Measurements from ENCODE around the gene TBC1D7.

TBC1D7 gene

DNA sequence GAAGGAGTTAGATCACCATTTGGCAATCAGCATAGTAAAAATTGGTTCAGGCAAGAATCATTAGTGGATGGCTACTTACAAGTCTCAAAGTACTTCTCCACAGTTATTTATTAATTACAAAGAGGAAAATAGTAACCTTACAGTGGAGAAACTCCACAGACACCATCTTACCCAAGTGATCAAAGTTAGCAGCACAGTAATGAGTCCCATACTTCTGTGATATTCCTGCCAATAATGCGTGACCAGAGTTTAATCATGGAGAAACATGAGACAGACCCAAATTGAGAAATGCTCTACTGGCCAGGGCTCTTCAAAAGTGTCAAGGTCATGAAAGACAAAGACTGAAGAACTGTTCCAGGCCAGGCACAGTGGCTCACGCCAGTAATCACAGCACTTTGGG is 9.5 kb downstream of the TBC1D7 start:
- no peak for DNase-seq

DNA sequence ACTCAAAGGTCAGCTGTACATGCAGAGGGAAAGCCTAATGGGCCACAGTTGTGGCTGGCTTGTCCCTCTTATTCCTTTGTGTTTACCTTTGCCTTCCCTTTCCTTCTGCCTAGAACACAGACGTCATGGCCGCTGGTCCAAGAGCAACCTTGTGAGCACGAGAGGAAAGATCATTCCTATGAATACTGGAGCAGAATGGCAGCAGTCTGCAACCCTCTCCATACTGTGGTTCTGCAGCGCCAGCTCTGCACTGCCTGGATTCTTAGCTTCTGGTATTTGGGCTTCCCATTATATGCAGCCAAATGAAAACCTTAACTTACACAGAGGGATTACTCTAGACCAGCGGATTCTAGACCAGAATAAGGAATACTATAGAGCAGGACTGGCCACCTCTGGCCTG is 12.4 kb downstream of the TBC1D7 start:
- no peak for DNase-seq

- DNase-seq = no peak
Observed at GRCh38 chr6:13314806-13315205, 13.5 kb downstream of the TBC1D7 start.

GRCh38 chr6:13311155-13311554 is 17.2 kb downstream of the TBC1D7 start:
- DNase-seq = no peak

GRCh38 chr6:13308332-13308731 is 20.0 kb downstream of the TBC1D7 start:
- DNase-seq = peak; percentile 10

DNA sequence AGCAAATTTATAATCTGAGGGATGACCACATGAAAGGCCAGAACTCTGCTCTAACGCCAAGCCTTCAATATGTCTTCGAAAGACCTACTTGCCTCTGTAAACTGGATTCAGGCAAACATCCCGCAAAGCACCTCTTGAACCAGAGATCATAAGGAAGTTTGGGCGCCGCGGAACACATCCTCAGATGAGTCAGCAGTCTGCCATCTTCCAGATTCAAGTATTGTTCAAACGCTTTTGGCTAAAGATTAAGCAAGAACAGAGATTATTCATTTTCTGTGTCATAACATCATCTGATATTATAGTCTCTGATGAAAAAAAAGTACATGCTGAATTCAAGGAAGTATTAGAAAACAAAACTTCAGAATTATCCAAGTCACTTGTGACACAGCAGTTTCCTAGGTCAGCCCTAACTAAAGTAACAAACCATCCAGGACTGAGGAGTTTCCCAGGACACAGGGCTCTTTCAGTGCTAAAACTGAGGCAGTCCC is 20.8 kb downstream of the TBC1D7 start:
- DNase-seq = no peak

GRCh38 chr6:13305791-13306190 is 22.5 kb downstream of the TBC1D7 start:
- no peak for DNase-seq

DNA sequence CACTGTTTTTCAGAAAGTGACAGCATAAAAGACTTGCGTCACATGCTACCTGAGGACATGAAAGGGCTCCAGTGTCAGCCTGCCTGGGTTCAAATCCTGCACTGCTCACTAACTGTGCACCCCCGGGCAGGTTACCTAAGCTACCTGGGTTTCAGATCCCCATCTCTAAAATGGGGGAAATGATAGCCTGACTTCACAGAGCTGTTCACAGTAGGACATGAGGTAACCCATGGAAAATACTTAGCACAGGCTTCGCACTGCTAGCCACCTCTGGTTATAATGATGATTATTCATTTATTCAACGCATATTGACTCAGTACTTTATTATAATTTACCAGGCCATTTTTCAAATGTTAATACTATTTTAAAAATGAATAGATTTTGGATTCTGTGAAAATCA is 23.0 kb downstream of the TBC1D7 start:
- no peak for DNase-seq

DNA sequence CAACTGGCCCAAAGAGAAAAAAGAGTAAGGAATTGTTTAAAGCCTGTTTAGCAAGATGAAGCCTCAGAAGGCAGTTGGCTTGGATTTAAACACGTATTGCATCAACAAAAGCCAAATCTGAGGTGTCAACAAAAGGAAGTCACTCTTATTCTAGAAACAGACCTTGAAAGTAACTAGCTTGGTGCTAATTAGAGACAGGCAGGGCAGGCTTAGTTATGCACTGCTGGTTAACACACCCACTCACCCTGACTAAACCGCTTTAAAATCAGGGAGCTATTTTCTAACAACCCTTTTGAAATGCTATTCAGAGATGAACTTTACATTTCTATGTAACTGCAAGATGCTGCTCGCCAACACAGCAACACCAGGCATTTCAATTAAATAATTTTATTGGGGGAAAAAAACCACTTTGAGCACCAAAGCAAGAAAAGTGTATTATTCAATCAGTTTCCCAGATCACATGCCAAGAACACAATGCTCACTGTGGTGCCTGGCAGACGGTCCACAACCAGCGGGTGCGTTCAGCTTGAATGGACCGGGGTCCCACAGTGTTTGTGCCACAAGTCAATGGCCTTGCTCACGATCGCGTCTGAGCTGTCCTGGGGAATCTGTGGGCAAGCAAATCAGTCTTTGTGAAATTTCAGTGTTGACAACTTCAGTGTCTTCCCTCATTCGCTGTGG is 23.6 kb downstream of the TBC1D7 start:
- no peak for DNase-seq

GRCh38 chr6:13304101-13304500 is 24.2 kb downstream of the TBC1D7 start:
- no peak for DNase-seq

DNA sequence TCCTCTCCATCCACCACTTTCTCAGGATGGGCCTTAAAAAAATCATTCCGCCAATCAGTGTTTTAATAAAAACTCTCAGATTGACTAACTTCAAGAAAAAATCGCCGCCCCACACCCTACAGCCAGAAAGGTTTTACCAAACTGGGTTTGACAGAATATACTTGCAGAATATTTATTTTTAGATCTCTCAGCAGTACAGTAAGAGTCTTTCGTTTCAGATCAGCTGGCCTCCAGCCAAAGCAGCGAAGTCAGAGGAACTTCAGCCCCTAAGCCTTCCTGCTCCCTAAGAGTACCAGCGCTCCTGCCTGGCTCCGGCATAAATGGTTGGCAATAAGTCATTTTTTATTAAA is 24.7 kb downstream of the TBC1D7 start:
- no peak for DNase-seq

- DNase-seq = peak; percentile 85
Observed at GRCh38 chr6:13302751-13303667, 25.3 kb downstream of the TBC1D7 start.

GRCh38 chr6:13302291-13302690 is 26.0 kb downstream of the TBC1D7 start:
- no peak for DNase-seq

GRCh38 chr6:13300643-13301590 is 27.4 kb downstream of the TBC1D7 start:
- DNase-seq = no peak

GRCh38 chr6:13299918-13300317 is 28.4 kb downstream of the TBC1D7 start:
- DNase-seq = peak; percentile 61

DNA sequence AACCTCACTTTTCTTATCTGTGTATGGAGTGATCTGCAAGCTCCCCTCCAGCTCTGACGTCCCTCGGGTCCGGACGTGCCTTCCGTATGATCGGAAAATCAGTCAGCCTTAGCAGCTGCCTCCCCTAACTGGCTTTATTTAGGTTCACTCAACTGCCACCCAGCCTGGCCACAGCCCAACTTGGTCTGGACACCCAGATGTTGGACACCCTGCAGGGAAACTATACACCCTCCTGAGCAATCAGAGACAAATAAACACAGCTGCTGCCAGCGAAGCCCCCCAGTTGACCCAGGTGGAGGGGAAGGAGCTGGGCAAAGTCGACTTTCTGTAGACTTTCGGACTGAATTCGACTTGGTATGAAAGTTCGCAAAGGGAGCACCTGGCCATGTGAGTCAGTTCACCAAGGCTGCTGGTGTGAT is 28.9 kb downstream of the TBC1D7 start:
- DNase-seq = peak; percentile 37

- DNase-seq = no peak
Observed at GRCh38 chr6:13298446-13298845, 29.9 kb downstream of the TBC1D7 start.

DNA sequence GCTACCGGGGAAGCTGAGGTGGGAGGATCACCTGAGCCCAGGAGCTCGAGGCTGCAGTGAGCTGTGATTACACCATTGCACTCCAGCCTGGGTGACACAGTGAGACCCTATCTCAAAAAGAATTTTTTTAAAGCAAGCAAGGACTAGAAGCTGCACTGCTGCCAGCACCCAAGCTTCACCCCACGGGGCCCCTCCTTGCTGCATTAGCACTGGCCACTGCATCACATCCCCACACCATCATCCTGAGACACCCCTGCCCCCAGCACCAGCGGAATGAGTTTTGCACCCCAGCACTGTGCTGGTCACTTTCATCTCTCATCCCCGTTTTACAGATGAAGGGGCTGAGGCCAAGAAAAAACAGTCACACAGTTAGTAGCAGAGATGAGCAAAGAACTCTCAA is 30.9 kb downstream of the TBC1D7 start:
- peak; percentile 15 for DNase-seq

DNA sequence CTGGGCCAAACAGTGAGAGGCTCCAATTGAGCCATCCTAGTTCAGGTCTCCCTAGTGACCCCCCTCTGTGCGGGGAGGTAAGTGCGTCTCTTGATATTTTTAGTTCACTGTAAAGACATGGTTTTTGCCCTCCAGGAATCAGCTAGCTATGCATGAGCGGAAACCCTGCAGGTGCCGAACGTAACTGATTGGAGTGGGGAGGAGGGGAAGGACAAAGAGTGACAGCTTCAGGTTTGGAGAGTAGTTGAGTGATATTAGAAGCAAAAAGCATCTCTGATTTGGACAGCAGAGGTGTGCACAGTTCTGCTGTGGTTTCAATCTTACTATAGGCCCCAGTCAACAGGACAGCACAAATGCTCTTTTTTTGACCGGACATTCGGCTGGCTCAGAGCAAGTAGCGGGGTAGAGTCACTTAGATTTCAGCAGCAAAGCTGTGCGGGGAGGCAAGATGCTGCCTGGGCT is 31.8 kb downstream of the TBC1D7 start:
- DNase-seq = peak; percentile 48

DNA sequence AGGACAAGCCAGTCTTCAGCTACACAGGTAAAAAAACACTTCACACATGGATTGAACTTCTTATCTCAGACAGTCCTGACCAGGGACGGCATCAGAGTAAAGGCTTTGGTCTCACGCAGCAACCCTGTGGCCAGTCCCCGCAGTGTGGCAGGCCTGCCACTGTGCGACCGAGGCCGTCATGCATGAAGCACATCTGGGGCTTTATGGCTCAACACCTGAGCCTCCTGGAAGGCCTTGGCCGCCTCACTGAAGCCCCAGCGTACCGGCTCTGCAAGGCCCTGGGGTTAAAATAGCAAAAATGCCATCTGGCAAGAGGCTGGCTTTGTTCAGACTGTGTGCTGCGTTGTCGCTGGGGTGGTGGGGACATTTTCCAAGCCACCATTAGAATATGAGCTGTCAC is 32.8 kb downstream of the TBC1D7 start:
- peak; percentile 34 for DNase-seq

DNA sequence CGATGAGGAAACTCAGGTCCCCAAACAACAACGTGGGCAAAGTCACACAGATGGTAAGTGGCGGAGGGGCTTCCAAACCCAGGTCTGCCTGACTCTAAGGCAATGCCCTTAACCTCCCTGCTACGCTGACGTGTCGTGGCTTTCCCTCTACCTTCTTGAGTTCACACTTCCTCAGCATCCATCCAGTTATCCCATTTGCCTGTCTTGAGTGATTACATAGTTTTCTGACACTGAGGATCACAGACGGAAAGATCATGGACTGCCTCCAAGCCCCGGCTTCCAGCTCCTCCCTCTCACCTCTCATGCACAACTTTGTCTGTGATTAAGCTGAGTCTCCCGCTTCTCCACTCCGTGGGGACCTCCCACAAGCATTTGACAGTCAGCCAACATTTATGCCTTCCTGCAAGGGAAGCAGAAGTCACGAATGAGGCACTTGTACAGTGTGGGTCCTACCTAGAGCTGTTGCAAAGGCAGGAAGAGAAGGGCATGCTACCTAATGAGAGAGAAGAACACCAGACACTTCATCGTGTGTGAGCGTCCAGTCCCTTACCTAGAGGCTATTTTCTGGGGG is 33.8 kb downstream of the TBC1D7 start:
- DNase-seq = peak; percentile 15

GRCh38 chr6:13292774-13293173 is 35.6 kb downstream of the TBC1D7 start:
- peak; percentile 41 for DNase-seq

DNA sequence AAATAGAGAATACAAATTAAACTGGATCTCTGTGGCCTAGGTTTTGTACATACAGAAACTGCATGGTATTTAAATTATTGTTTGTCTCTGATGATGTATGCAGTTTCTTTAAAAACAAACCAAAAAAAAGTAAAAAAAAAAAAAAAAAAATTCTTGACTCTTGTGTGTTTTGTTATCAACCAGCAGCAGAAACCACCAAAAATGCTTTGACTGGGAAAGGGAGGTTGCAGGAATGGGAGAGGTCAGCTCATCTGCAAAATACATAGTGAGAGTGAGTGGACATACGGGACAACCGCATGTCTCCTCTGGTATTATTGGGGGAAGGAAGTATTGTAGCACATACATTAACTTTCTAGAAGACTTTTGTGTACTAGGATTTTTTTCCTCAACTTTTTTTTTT is 38.0 kb downstream of the TBC1D7 start:
- peak; percentile 7 for DNase-seq
